GM12892 (cell line): ENCODE results near the gene C3orf52.

ENCODE experiments used
- POLR2A ChIP-seq: IDR thresholded peaks from 2 replicates; pipeline ENCODE4 v1.6.1; 2011; ENCODE audit warnings: low read depth, low read length, control low read depth
- POLR2AphosphoS5 ChIP-seq: IDR thresholded peaks from 2 replicates; pipeline ENCODE4 v1.6.1; 2011; ENCODE audit warnings: low read depth, low read length, control low read depth

DNA sequence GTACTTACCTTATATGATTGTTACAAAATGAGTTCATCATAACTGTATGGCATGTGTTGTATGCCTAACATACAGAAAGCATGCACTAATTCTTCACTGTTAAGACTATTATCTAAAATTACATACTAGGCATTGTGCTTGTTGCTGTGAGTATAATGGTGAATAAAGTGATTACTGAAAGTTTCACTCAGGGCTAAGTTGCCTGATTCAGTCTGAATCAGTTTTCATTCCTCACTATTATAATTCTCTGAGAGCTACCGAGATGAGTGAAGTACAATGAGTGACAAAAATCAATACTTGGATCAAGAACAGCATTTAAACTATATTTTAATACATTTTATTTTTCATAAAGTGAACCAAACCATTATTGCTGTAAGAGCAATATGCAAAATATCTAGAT, 54.4 kb downstream of the C3orf52 start:
- no peak for TF ChIP-seq POLR2A
- TF ChIP-seq POLR2AphosphoS5: no peak
